ENCODE results near the gene HNMT. TPM values are rescaled to one million over a fixed set of nuclear protein-coding genes. Genes with fewer than 3 reads are reported as not detected.

HNMT gene
- total and polyA plus RNA-seq, 9 donors, result 56.3 to 140 (median 76.5) TPM

GRCh38 chr2:138015494-138015893 lies 51.2 kb downstream of the HNMT start:
- H3K27me3 ChIP-seq, result no peaks in the 10 kb centered on the region
- H3K9me3 ChIP-seq, result no peaks in the 10 kb centered on the region
- H3K36me3 ChIP-seq, result no peaks in the 10 kb centered on the region
- H3K27ac ChIP-seq, result no peak overlapping the region
- no peak overlapping the region for H3K4me3 ChIP-seq
- TF ChIP-seq POLR2A (IDR thresholded peaks at IDR 0.05), result no peak
- TF ChIP-seq EP300 (IDR thresholded peaks at IDR 0.05), result no peak
- TF ChIP-seq CTCF (IDR thresholded peaks at IDR 0.05), result no peak
- 68 to 87% (median 73%) methylated on average over 3 of the region's 3 CpGs for WGBS, 3 donors
- intact Hi-C loops (cut with DNase I), result no loop called here
- DNase-seq, result no peak
- no peaks in the 10 kb centered on the region for H3K4me1 ChIP-seq (ENCODE audit: insufficient read depth)

- 91 to 95% (median 95%) methylated on average over 3 of the region's 3 CpGs for WGBS, 3 donors
- Histone ChIP-seq H3K9me3 (no peaks in the 10 kb centered on the region), H3K27me3 (no peaks in the 10 kb centered on the region), H3K4me3 (no peak overlapping the region), H3K4me1 (ENCODE audit: insufficient read depth) (no peaks in the 10 kb centered on the region), H3K36me3 (no peaks in the 10 kb centered on the region), H3K27ac (no peak overlapping the region)
- no peak for DNase-seq
- no peak for TF ChIP-seq CTCF (IDR thresholded peaks at IDR 0.05)
- no peak for TF ChIP-seq EP300 (IDR thresholded peaks at IDR 0.05)
- no peak for TF ChIP-seq POLR2A (IDR thresholded peaks at IDR 0.05)
- intact Hi-C loops (cut with DNase I), result no loop called here
These were observed 52.2 kb downstream of the HNMT start for GRCh38 chr2:138016351-138017087.

- H3K9me3 ChIP-seq, result no peaks in the 10 kb centered on the region
- no peak for TF ChIP-seq POLR2A (IDR thresholded peaks at IDR 0.05)
- no peak for TF ChIP-seq CTCF (IDR thresholded peaks at IDR 0.05)
- TF ChIP-seq EP300 (IDR thresholded peaks at IDR 0.05), result no peak
- no peak for DNase-seq
- no peaks in the 10 kb centered on the region for H3K4me1 ChIP-seq (ENCODE audit: insufficient read depth)
- H3K36me3 ChIP-seq, result no peaks in the 10 kb centered on the region
- H3K27ac ChIP-seq, result no peak overlapping the region
- intact Hi-C loops (cut with DNase I), result no loop called here
- no peaks in the 10 kb centered on the region for H3K27me3 ChIP-seq
- H3K4me3 ChIP-seq, result no peak overlapping the region
- WGBS, 3 donors, result 91 to 97% (median 95%) methylated on average over 1 of the region's 1 CpG
These were observed 53.6 kb downstream of the HNMT start for GRCh38 chr2:138017824-138018223.

GRCh38 chr2:138018866-138019688 lies 54.8 kb downstream of the HNMT start:
- DNase-seq, result no peak
- TF ChIP-seq POLR2A (IDR thresholded peaks at IDR 0.05) (no peak), CTCF (IDR thresholded peaks at IDR 0.05) (no peak), EP300 (IDR thresholded peaks at IDR 0.05) (no peak)
- H3K4me1 ChIP-seq (ENCODE audit: insufficient read depth), result no peaks in the 10 kb centered on the region
- intact Hi-C loops (cut with DNase I), result no loop called here
- no peak overlapping the region for H3K27ac ChIP-seq
- 24 to 42% (median 27%) methylated on average over 3 of the region's 3 CpGs for WGBS, 3 donors
- H3K4me3 ChIP-seq, result no peak overlapping the region
- no peaks in the 10 kb centered on the region for H3K36me3 ChIP-seq
- no peaks in the 10 kb centered on the region for H3K27me3 ChIP-seq
- H3K9me3 ChIP-seq, result no peaks in the 10 kb centered on the region

All from ovary (tissue), 9 donors.